ENCODE data around the gene ZFPL1.

DNA sequence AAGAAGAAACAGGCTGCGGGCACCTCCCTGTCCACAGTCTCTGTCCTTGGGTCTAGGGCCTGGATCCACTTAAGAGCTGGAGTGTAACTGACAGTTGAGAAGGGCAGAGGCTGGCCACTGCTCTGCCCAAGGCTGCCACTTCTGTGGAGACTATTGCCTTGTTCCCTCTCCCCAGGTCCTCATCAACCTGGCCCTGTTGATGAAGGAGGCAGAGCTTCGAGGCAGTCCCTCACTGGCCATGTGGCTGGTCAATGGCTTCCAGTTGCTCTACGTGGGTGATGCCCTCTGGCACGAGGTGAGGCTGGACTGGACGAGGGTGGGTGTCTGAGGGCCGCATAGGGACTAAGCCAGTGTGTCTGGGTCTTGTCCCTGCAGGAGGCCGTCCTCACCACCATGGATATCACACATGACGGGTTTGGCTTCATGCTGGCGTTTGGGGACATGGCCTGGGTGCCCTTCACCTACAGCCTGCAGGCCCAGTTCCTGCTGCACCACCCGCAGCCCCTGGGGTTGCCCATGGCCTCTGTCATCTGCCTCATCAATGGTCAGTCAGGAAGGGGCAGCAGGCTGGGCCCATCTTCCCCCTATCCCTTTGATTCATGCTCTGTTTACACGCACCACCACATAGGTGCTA, 30.6 kb downstream of the ZFPL1 start:
- TF ChIP-seq, protein P1, sequence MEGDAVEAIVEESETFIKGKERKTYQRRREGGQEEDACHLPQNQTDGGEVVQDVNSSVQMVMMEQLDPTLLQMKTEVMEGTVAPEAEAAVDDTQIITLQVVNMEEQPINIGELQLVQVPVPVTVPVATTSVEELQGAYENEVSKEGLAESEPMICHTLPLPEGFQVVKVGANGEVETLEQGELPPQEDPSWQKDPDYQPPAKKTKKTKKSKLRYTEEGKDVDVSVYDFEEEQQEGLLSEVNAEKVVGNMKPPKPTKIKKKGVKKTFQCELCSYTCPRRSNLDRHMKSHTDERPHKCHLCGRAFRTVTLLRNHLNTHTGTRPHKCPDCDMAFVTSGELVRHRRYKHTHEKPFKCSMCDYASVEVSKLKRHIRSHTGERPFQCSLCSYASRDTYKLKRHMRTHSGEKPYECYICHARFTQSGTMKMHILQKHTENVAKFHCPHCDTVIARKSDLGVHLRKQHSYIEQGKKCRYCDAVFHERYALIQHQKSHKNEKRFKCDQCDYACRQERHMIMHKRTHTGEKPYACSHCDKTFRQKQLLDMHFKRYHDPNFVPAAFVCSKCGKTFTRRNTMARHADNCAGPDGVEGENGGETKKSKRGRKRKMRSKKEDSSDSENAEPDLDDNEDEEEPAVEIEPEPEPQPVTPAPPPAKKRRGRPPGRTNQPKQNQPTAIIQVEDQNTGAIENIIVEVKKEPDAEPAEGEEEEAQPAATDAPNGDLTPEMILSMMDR (IDR thresholded peaks at IDR 0.05): no peak
- no peak for TF ChIP-seq POLR2A (IDR thresholded peaks at IDR 0.05)
